Lower leg skin (tissue), 3 donors: ENCODE results near the gene MYOT.

Experiments
- CTCF ChIP-seq, 3 donors: fragments of 450-650 bp; IDR thresholded peaks; one replicate each; pipeline ENCODE4 v1.5.1; 2016; ENCODE audit warnings: antibody characterized with exemption in 3 of 3, mild to moderate bottlenecking in 3 of 3, moderate library complexity in 2 of 3
- POLR2A ChIP-seq, 2 donors: fragments of 450-650 bp; IDR thresholded peaks; one replicate each; pipeline ENCODE4 v1.6.1; 2016 to 2017; ENCODE audit warnings: antibody characterized with exemption in 2 of 2, mild to moderate bottlenecking in 1 of 2, moderate library complexity in 1 of 2

- TF ChIP-seq CTCF (IDR thresholded peaks at IDR 0.05) (no peak), POLR2A (IDR thresholded peaks at IDR 0.05) (no peak)
Measured at GRCh38 chr5:137933491-137933911, 65.8 kb downstream of the MYOT start.
